Epithelial cell of proximal tubule (primary cell): Measurements from ENCODE around the gene LRRC28. TPM values are rescaled to one million over a fixed set of nuclear protein-coding genes. Genes with fewer than 3 reads are reported as not detected.
A peak's percentile ranks its signal among the peaks of the same experiment; 100 is the strongest.

Experiments
- DNase-seq: peaks from one replicate; pipeline ENCODE4 v3.0.0-alpha.2; 2011; ENCODE audit warnings: low read depth
- H3K4me3 ChIP-seq: 2 replicates; pipeline ENCODE4 v1.5.1; 2011; ENCODE audit warnings: low read depth, mild to moderate bottlenecking, low read length
- CTCF ChIP-seq: conservative IDR thresholded peaks from 2 replicates; pipeline ENCODE4 v1.5.1; 2012; ENCODE audit warnings: low read depth, mild to moderate bottlenecking, low read length
- total RNA-seq: library from RNA; depleted of rRNA; stranded (reverse); fragments of >200 nt; gene quantifications from 2 replicates; pipeline ENCODE4 v1.2.3, GENCODE V29; 2015

The LRRC28 gene
- total RNA-seq, 1 donor from 2014 or later = 15.0 TPM

GRCh38 chr15:99404454-99404853, 153.2 kb downstream of the LRRC28 start:
- no peak for DNase-seq
- no peak overlapping the region for H3K4me3 ChIP-seq
- TF ChIP-seq CTCF = no peak

- DNase-seq = no peak
- H3K4me3 ChIP-seq = no peak overlapping the region
- no peak for TF ChIP-seq CTCF
These were observed 154.8 kb downstream of the LRRC28 start for GRCh38 chr15:99406120-99406519.

- DNase-seq = no peak
- H3K4me3 ChIP-seq = no peak overlapping the region
- TF ChIP-seq CTCF = no peak
These were observed 155.6 kb downstream of the LRRC28 start for GRCh38 chr15:99406716-99407487.

- DNase-seq = no peak
- H3K4me3 ChIP-seq = no peak overlapping the region
These were observed 156.4 kb downstream of the LRRC28 start for GRCh38 chr15:99407716-99408115.

GRCh38 chr15:99408236-99409096, 157.2 kb downstream of the LRRC28 start:
- TF ChIP-seq CTCF = no peak
- H3K4me3 ChIP-seq = no peak overlapping the region
- DNase-seq = no peak

More at GRCh38 chr15:99407716-99408115, 156.4 kb downstream of the LRRC28 start:
- no peak for TF ChIP-seq CTCF

GRCh38 chr15:99409097-99409473, 157.8 kb downstream of the LRRC28 start:
- peak; percentile 81 for TF ChIP-seq CTCF
- no peak overlapping the region for H3K4me3 ChIP-seq
- DNase-seq = no peak
